ENCODE results near the gene PGAM1.

- TF ChIP-seq EP300 (conservative IDR thresholded peaks at IDR 0.05; ENCODE audit: poor library complexity, severe bottlenecking) (no peak), CTCF (IDR thresholded peaks at IDR 0.05; ENCODE audit: poor library complexity, severe bottlenecking) (no peak), REST (IDR thresholded peaks at IDR 0.05; ENCODE audit: borderline replicate concordance) (no peak)
Measured at GRCh38 chr10:97408496-97408992, 17.4 kb upstream of the PGAM1 start.

Measured in neural cell (in vitro differentiated cells).